PC-3 (cell line): ENCODE data around the gene MTA3. TPM values are rescaled to one million over a fixed set of nuclear protein-coding genes. Genes with fewer than 3 reads are reported as not detected.

Experiments
- ATAC-seq: fragments of 200-7000 bp; cut with Tn5 transposase; 2 replicates; pipeline ENCODE4 v1.9.1; 2020; ENCODE audit warnings: mild to moderate bottlenecking, moderate library complexity
- BruUV-seq: library from RNA; stranded (reverse); fragments of 400-500 nt; replicated peaks from 2 replicates; lab custom pipeline; 2021; lab: Mats Ljungman, UMichigan
- CTCF ChIA-PET: fragments of 300-600 bp; sonication (Branson Sonifier 250); formaldehyde crosslinking; loops from one replicate; lab custom pipeline; 2022; ENCODE audit warnings: antibody characterized with exemption; lab: Charles Lee
- POLR2A ChIA-PET: fragments of 300-600 bp; sonication (Branson Sonifier 250); formaldehyde crosslinking; loops from one replicate; lab custom pipeline; 2022; ENCODE audit warnings: antibody characterized with exemption; ENCODE audit not compliant: unreplicated experiment; lab: Charles Lee
- DNase-seq: peaks from one replicate; pipeline ENCODE4 v3.0.0-alpha.2; 2015
- H2AFZ ChIP-seq: fragments of 300-600 bp; sonication (generic); 2 replicates; pipeline ENCODE4 v1.6.0; 2016; ENCODE audit warnings: antibody characterized with exemption, low read length
- H3F3A ChIP-seq: fragments of 300-600 bp; sonication (generic); one replicate; pipeline ENCODE4 v1.6.0; 2017; ENCODE audit warnings: antibody characterized with exemption, low read length, control low read depth, mild to moderate bottlenecking; ENCODE audit not compliant: unreplicated experiment
- H3K27ac ChIP-seq: fragments of 300-600 bp; sonication (generic); 2 replicates; pipeline ENCODE4 v1.5.1; 2016; ENCODE audit warnings: mild to moderate bottlenecking, low read length
- H3K27me3 ChIP-seq: fragments of 300-600 bp; sonication (generic); 2 replicates; pipeline ENCODE4 v1.6.1; 2016; ENCODE audit warnings: low read length, mixed read lengths
- H3K36me3 ChIP-seq: fragments of 300-600 bp; sonication (generic); 2 replicates; pipeline ENCODE4 v1.6.1; 2016; ENCODE audit warnings: low read depth, mixed run types, low read length, mixed read lengths
- H3K4me1 ChIP-seq: fragments of 300-600 bp; sonication (generic); 2 replicates; pipeline ENCODE4 v1.5.1; 2016; ENCODE audit warnings: low read length; ENCODE audit not compliant: insufficient read depth
- H3K4me2 ChIP-seq: fragments of 300-600 bp; sonication (generic); 2 replicates; pipeline ENCODE4 v1.6.0; 2016; ENCODE audit warnings: low read length
- H3K4me3 ChIP-seq: fragments of 300-600 bp; sonication (generic); 2 replicates; pipeline ENCODE4 v1.5.1; 2016; ENCODE audit warnings: mild to moderate bottlenecking, low read length, mixed read lengths
- H3K79me2 ChIP-seq: fragments of 300-600 bp; sonication (generic); 2 replicates; pipeline ENCODE4 v1.6.1; 2017; ENCODE audit warnings: low read length, mixed read lengths
- H3K9ac ChIP-seq: fragments of 300-600 bp; sonication (generic); 2 replicates; pipeline ENCODE4 v1.6.0; 2016; ENCODE audit warnings: mild to moderate bottlenecking, low read length
- H3K9me2 ChIP-seq: fragments of 300-600 bp; sonication (generic); replicated peaks from 2 replicates; pipeline ENCODE4 v1.6.1; 2016; ENCODE audit warnings: mixed run types, low read length, mixed read lengths
- H3K9me3 ChIP-seq: fragments of 300-600 bp; sonication (generic); 2 replicates; pipeline ENCODE4 v1.6.1; 2016; ENCODE audit warnings: low read length, mixed read lengths
- H4K20me1 ChIP-seq: fragments of 300-600 bp; sonication (generic); 2 replicates; pipeline ENCODE4 v1.6.1; 2016; ENCODE audit warnings: low read length, mixed read lengths
- EZH2 ChIP-seq: fragments of 300-600 bp; sonication (generic); IDR thresholded peaks from one replicate; pipeline ENCODE4 v1.6.1; 2017; ENCODE audit warnings: antibody characterized with exemption, mild to moderate bottlenecking, low read length; ENCODE audit not compliant: unreplicated experiment
- EZH2phosphoT487 ChIP-seq: fragments of 300-600 bp; sonication (generic); IDR thresholded peaks from 2 replicates; pipeline ENCODE4 v1.6.1; 2018; ENCODE audit warnings: mild to moderate bottlenecking, antibody characterized with exemption, low read length, borderline replicate concordance
- intact Hi-C: fragments of 100-400 bp; cut with micrococcal nuclease; formaldehyde crosslinking; loops from 2 replicates; pipeline ENCODE4 v1.9.0; 2023
- total RNA-seq: library from RNA; depleted of rRNA; stranded (reverse); fragments of >200 nt; gene quantifications from 2 replicates; pipeline ENCODE4 v1.2.3, GENCODE V29; 2014
- TF ChIP-seq, protein P1 (sequence below): fragments of 300-600 bp; sonication (generic); conservative IDR thresholded peaks from 2 replicates; pipeline ENCODE4 v1.5.1; 2017; ENCODE audit warnings: antibody characterized with exemption, low read depth, mild to moderate bottlenecking, low read length

MTA3 gene
- total RNA-seq, 1 experiment from 2014 or later: 27.3 TPM

DNA sequence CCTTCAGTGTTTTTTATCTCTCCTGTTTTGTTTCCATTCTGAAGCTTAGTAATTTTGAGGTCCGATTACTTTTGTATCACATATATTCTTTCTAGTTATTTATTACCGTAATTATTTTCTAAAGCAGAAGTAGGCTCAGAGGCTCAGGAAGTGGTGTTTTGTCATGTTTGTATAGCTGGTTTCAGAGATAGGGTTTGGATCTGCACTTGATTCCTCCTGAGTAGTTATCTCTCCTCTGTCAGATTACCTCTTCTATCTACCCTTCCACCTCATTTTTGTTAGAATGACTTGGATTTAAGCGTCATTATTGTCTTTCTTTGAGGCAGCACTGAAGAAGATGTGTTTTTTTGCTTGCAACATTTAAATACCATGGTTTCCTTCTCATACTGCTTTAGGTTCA is 95.4 kb downstream of the MTA3 start:
- BruUV-seq: no TSS peak
- POLR2A ChIA-PET: interaction anchor here (0.7 kb wide), 1 partner anchor 1086 kb away, joined by 3 read pairs; no protein-coding TSS in a partner anchor

DNA sequence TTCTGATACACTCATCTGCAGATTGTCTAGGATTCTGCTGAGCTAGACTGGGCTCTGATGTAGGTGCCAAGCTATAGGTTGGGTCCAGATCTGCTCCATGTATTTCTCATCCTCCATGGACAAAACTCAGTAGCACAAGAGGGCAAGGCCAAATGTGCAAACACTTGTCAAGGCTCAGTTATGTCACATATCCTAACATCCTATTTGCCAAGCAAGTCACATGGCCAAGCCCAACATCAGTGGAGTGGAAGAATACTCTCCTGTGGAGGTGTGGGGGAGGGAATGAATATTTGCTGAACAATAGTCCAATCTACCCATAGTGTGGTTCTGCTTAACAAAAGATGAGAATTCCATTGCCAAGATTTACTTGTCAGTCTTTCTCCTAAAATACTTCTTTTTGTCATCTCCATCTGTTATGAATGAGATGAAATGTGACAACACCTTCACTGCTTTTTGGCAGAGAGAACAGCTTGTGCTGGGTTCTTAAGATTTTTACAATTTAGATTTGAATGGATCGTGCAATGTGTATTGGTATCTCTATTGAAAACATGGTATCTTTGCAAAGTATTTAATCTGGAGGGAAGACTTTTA is 105.7 kb downstream of the MTA3 start:
- Histone ChIP-seq H3K9me3 (no peaks in the 10 kb centered on the region), H3K27ac (no peak overlapping the region), H3F3A (no peaks in the 10 kb centered on the region), H3K9me2 (no peaks in the 10 kb centered on the region), H3K79me2 (no peaks in the 10 kb centered on the region), H3K4me1 (no peaks in the 10 kb centered on the region), H3K4me2 (no peak overlapping the region), H4K20me1 (no peaks in the 10 kb centered on the region), H3K36me3 (no peaks in the 10 kb centered on the region; the same call in 1 of the 2 replicates), H3K27me3 (no peaks in the 10 kb centered on the region), H3K4me3 (no peak overlapping the region), H2AFZ (no peak overlapping the region), H3K9ac (no peak overlapping the region)
- ChIA-PET CTCF (no interaction called here), POLR2A (no interaction called here)
- no TSS peak for BruUV-seq
- intact Hi-C loops: no loop called here
- TF ChIP-seq EZH2phosphoT487 (no peak), EZH2 (no peak)
- TF ChIP-seq, protein P1, sequence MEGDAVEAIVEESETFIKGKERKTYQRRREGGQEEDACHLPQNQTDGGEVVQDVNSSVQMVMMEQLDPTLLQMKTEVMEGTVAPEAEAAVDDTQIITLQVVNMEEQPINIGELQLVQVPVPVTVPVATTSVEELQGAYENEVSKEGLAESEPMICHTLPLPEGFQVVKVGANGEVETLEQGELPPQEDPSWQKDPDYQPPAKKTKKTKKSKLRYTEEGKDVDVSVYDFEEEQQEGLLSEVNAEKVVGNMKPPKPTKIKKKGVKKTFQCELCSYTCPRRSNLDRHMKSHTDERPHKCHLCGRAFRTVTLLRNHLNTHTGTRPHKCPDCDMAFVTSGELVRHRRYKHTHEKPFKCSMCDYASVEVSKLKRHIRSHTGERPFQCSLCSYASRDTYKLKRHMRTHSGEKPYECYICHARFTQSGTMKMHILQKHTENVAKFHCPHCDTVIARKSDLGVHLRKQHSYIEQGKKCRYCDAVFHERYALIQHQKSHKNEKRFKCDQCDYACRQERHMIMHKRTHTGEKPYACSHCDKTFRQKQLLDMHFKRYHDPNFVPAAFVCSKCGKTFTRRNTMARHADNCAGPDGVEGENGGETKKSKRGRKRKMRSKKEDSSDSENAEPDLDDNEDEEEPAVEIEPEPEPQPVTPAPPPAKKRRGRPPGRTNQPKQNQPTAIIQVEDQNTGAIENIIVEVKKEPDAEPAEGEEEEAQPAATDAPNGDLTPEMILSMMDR: no peak
- no peak for ATAC-seq
- no peak for DNase-seq

More for the DNA sequence above, 95.4 kb downstream of the MTA3 start:
- no peaks in the 10 kb centered on the region for H4K20me1 ChIP-seq
- no peak overlapping the region for H3K4me2 ChIP-seq
- ATAC-seq: no peak
- H3K9ac ChIP-seq: no peak overlapping the region
- no peaks in the 10 kb centered on the region for H3K36me3 ChIP-seq
- no peaks in the 10 kb centered on the region for H3K79me2 ChIP-seq
- H3K4me3 ChIP-seq: no peak overlapping the region
- no peaks in the 10 kb centered on the region for H3K9me3 ChIP-seq
- TF ChIP-seq EZH2 (no peak), EZH2phosphoT487 (no peak)
- TF ChIP-seq, protein P1: no peak
- no peaks in the 10 kb centered on the region for H3K4me1 ChIP-seq
- DNase-seq: no peak
- no peaks in the 10 kb centered on the region for H3K9me2 ChIP-seq
- no peak overlapping the region for H2AFZ ChIP-seq
- H3K27me3 ChIP-seq: no peaks in the 10 kb centered on the region
- H3F3A ChIP-seq: no peaks in the 10 kb centered on the region
- no peak overlapping the region for H3K27ac ChIP-seq
- CTCF ChIA-PET: no interaction called here
- intact Hi-C loops: loop anchor here (1.0 to 10.0 kb wide), 4 partner anchors 151 to 299 kb away; partner anchors contain the start of gene COX7A2L

DNA sequence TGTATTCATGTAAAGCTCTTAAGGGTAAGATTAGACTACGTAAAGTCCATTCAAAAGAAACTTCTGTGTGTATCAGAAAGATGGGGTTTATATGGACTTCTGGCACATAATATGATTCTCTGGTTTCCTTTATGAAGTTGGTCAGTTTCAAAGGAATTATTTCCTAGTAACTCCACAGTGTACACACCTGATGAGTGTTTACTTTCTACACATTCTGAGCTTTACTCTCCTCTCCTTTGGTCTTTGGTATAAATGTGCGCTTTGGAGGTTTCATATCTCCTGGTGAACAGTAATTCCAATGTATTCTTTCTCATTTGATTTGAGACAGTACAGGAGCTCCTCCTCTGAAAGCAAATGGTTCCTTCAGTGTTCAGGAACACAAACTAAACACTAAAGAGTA is 107.4 kb downstream of the MTA3 start:
- H2AFZ ChIP-seq: no peak overlapping the region
- H3K9ac ChIP-seq: no peak overlapping the region
- no peaks in the 10 kb centered on the region for H3K27me3 ChIP-seq
- no peaks in the 10 kb centered on the region for H3K79me2 ChIP-seq
- H3K36me3 ChIP-seq: no peaks in the 10 kb centered on the region; the same call in 1 of the 2 replicates
- H3K9me2 ChIP-seq: no peaks in the 10 kb centered on the region
- BruUV-seq: no TSS peak
- H3K4me1 ChIP-seq: no peaks in the 10 kb centered on the region
- no peaks in the 10 kb centered on the region for H3F3A ChIP-seq
- no peak for TF ChIP-seq EZH2phosphoT487
- no peak overlapping the region for H3K27ac ChIP-seq
- ChIA-PET POLR2A (no interaction called here), CTCF (no interaction called here)
- no peak overlapping the region for H3K4me3 ChIP-seq
- intact Hi-C loops: no loop called here
- no peak overlapping the region for H3K4me2 ChIP-seq
- no peaks in the 10 kb centered on the region for H3K9me3 ChIP-seq
- ATAC-seq (no peak), DNase-seq (no peak)
- H4K20me1 ChIP-seq: no peaks in the 10 kb centered on the region
